ENCODE data around the gene TRPC1.

TRPC1 gene

GRCh38 chr3:142850395-142851023, 126.7 kb downstream of the TRPC1 start (continued):
- TF ChIP-seq MEIS1 (CRISPR knock-in tag; IDR thresholded peaks at IDR 0.05; ENCODE audit: borderline replicate concordance) (no peak), ZNF2 (tag by site-specific recombination; IDR thresholded peaks at IDR 0.05) (no peak), ZBTB6 (tag by site-specific recombination; IDR thresholded peaks at IDR 0.05) (no peak), ZNF223 (tag by site-specific recombination; IDR thresholded peaks at IDR 0.05) (no peak)

- CTCF ChIA-PET, result no interaction called here
- TF ChIP-seq ZNF341 (tag by site-specific recombination; IDR thresholded peaks at IDR 0.05; ENCODE audit: low read depth) (no peak), OSR2 (tag by site-specific recombination; IDR thresholded peaks at IDR 0.05) (no peak), ZNF169 (tag by site-specific recombination; IDR thresholded peaks at IDR 0.05) (no peak), ZNF624 (tag by site-specific recombination; IDR thresholded peaks at IDR 0.05) (no peak), ZNF114 (tag by site-specific recombination; IDR thresholded peaks at IDR 0.05) (no peak), ZNF555 (tag by site-specific recombination; conservative IDR thresholded peaks at IDR 0.05) (no peak), HIC1 (tag by site-specific recombination; IDR thresholded peaks at IDR 0.05) (no peak), ZNF433 (tag by site-specific recombination; IDR thresholded peaks at IDR 0.05; ENCODE audit: low read depth) (no peak), MZF1 (tag by site-specific recombination; IDR thresholded peaks at IDR 0.05; ENCODE audit: borderline replicate concordance) (no peak), ZSCAN30 (tag by site-specific recombination; IDR thresholded peaks at IDR 0.05) (no peak), ZSCAN4 (tag by site-specific recombination; IDR thresholded peaks at IDR 0.05) (no peak), ZNF560 (tag by site-specific recombination; IDR thresholded peaks at IDR 0.05; ENCODE audit: borderline replicate concordance) (no peak), ZNF645 (tag by site-specific recombination; IDR thresholded peaks at IDR 0.05) (no peak), ZNF837 (tag by site-specific recombination; IDR thresholded peaks at IDR 0.05) (no peak), ZNF561 (tag by site-specific recombination; IDR thresholded peaks at IDR 0.05; ENCODE audit: borderline replicate concordance) (no peak), ZNF521 (tag by site-specific recombination; IDR thresholded peaks at IDR 0.05) (no peak), SALL2 (tag by site-specific recombination; IDR thresholded peaks at IDR 0.05; ENCODE audit: borderline replicate concordance) (no peak)
- H3K4me1 ChIP-seq (ENCODE audit: control insufficient read depth, insufficient read depth, low read length), result no peaks in the 10 kb centered on the region
- H3K9me3 ChIP-seq (ENCODE audit: control insufficient read depth, insufficient read depth, low read depth, low read length), result no peaks in the 10 kb centered on the region
- no peaks in the 10 kb centered on the region for H3K36me3 ChIP-seq (ENCODE audit: control insufficient read depth in 2 of 2, insufficient read depth in 1 of 2, low read length in 2 of 2)
- H3K4me3 ChIP-seq (ENCODE audit: low read depth, low read length), result no peak overlapping the region
- POLR2A ChIA-PET, result no interaction called here
- H3K27ac ChIP-seq (ENCODE audit: extremely low read depth, low read depth, low read length), result no peak overlapping the region
Measured at GRCh38 chr3:142852009-142852408, 128.2 kb downstream of the TRPC1 start.
